Ectodermal cell (in vitro differentiated cells): ENCODE results near the gene TMC5. TPM values are rescaled to one million over a fixed set of nuclear protein-coding genes. Genes with fewer than 3 reads are reported as not detected.
"Not testable (repeated sequence)": the region's sequence is repeated elsewhere in the genome, so short reads cannot be mapped to it uniquely, and the experiment has no call there.

Experiments used
- H3K27ac ChIP-seq: 2 replicates; pipeline ENCODE4 v1.7.0; 2013; ENCODE audit warnings: mild to moderate bottlenecking, low read depth, low read length; ENCODE audit not compliant: insufficient read depth, poor library complexity, severe bottlenecking
- H3K27me3 ChIP-seq: 2 replicates; pipeline ENCODE4 v1.7.0; 2013; ENCODE audit warnings: mild to moderate bottlenecking, low read length; ENCODE audit not compliant: insufficient read depth, control insufficient read depth, poor library complexity, severe bottlenecking
- H3K36me3 ChIP-seq: one replicate; pipeline ENCODE4 v1.7.0; 2013; ENCODE audit warnings: low read length; ENCODE audit not compliant: control insufficient read depth, insufficient read depth
- H3K4me1 ChIP-seq: one replicate; pipeline ENCODE4 v1.7.0; 2013; ENCODE audit warnings: low read length; ENCODE audit not compliant: control insufficient read depth, insufficient read depth
- H3K4me3 ChIP-seq: 2 replicates; pipeline ENCODE4 v1.7.0; 2013; ENCODE audit warnings: low read depth, low read length, control low read depth; ENCODE audit not compliant: insufficient read depth
- H3K9me3 ChIP-seq: 2 replicates; pipeline ENCODE4 v1.7.0; 2013; ENCODE audit warnings: mild to moderate bottlenecking, low read length, moderate library complexity; ENCODE audit not compliant: control insufficient read depth
- WGBS, 2 experiments: methylation state at CpG; one replicate each; pipeline ENCODE4 v1.1.7; 2013; ENCODE audit warnings: missing lambda C conversion rate in 2 of 2; 5-methylcytosine and 5-hydroxymethylcytosine counted together
- polyA plus RNA-seq, 4 experiments: library from polyadenylated mRNA; stranded (reverse); fragments of 50-300 nt; gene quantifications; one replicate each; pipeline ENCODE4 v1.2.3, GENCODE V29; 2013

The TMC5 gene, protein sequence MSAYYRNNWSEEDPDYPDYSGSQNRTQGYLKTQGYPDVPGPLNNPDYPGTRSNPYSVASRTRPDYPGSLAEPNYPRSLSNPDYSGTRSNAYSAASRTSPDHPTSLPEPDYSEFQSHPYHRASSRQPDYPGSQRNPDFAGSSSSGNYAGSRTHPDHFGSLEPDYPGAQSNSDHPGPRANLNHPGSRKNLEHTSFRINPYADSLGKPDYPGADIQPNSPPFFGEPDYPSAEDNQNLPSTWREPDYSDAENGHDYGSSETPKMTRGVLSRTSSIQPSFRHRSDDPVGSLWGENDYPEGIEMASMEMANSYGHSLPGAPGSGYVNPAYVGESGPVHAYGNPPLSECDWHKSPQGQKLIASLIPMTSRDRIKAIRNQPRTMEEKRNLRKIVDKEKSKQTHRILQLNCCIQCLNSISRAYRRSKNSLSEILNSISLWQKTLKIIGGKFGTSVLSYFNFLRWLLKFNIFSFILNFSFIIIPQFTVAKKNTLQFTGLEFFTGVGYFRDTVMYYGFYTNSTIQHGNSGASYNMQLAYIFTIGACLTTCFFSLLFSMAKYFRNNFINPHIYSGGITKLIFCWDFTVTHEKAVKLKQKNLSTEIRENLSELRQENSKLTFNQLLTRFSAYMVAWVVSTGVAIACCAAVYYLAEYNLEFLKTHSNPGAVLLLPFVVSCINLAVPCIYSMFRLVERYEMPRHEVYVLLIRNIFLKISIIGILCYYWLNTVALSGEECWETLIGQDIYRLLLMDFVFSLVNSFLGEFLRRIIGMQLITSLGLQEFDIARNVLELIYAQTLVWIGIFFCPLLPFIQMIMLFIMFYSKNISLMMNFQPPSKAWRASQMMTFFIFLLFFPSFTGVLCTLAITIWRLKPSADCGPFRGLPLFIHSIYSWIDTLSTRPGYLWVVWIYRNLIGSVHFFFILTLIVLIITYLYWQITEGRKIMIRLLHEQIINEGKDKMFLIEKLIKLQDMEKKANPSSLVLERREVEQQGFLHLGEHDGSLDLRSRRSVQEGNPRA
- 5.4 TPM for polyA plus RNA-seq (2013, experiment 1 of 4)
- polyA plus RNA-seq (2013, experiment 2 of 4) = 2.9 TPM
- 1.8 TPM for polyA plus RNA-seq (2013, experiment 3 of 4)
- polyA plus RNA-seq (2013, experiment 4 of 4) = 2.1 TPM

DNA sequence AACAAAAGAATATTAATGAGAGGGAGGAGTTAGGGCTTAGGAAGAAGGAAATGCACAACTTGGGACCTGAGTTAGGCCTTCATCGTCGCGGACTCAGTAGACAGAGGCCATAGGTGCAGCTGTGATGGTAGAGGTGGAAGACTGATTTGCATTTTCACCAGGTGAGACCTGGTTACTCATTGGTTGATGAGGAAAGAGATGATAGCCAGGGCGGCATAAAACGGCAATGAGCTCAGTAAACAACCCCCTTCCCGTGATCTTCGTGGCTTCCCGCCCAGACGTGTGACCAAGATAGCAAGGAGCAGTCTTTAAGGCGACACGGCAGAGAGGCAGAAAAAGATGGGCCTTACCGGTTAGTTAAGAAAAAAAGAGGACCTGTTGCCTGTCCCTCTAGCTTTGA lies at the start of gene TMC5:
TMC5 (plus strand) TSS at position 244 of the 400 bp plus-strand sequence. CDS start 22,156 bp downstream, outside the sequence.
- Histone ChIP-seq H3K9me3 (no peaks in the 10 kb centered on the region), H3K36me3 (no peaks in the 10 kb centered on the region), H3K27ac (no peak within 1 kb of the TSS), H3K27me3 (no peaks in the 10 kb centered on the region), H3K4me1 (no peaks in the 10 kb centered on the region), H3K4me3 (no peak within 1 kb of the TSS)
- 92 to 93% methylated on average over 12 of the region's 12 CpGs for WGBS, 2 experiments

- H3K4me1 ChIP-seq, H3K36me3 ChIP-seq: not testable (repeated sequence)
- 90 to 92% methylated on average over 7 of the region's 7 CpGs for whole genome bisulfite sequencing, 2 experiments
Measured at GRCh38 chr16:19372541-19372940, 45.1 kb upstream of the TMC5 start.

GRCh38 chr16:19374402-19374801 lies 43.3 kb upstream of the TMC5 start:
- H3K4me3 ChIP-seq = no peak overlapping the region
- no peaks in the 10 kb centered on the region for H3K9me3 ChIP-seq
- H3K36me3 ChIP-seq = no peaks in the 10 kb centered on the region
- WGBS, 2 experiments = 93 to 98% methylated on average over 2 to 3 of the region's 3 CpGs
- no peaks in the 10 kb centered on the region for H3K27me3 ChIP-seq
- no peaks in the 10 kb centered on the region for H3K4me1 ChIP-seq
- no peak overlapping the region for H3K27ac ChIP-seq

More at GRCh38 chr16:19372541-19372940, 45.1 kb upstream of the TMC5 start:
- not testable (repeated sequence) for H3K9me3 ChIP-seq, H3K27ac ChIP-seq, H3K27me3 ChIP-seq, H3K4me3 ChIP-seq

GRCh38 chr16:19375561-19376158 lies 42.0 kb upstream of the TMC5 start:
- Histone ChIP-seq H3K27me3 (no peaks in the 10 kb centered on the region), H3K4me3 (no peak overlapping the region)
- WGBS, 2 experiments = 42 to 100% methylated on average over 1 to 4 of the region's 4 CpGs

DNA sequence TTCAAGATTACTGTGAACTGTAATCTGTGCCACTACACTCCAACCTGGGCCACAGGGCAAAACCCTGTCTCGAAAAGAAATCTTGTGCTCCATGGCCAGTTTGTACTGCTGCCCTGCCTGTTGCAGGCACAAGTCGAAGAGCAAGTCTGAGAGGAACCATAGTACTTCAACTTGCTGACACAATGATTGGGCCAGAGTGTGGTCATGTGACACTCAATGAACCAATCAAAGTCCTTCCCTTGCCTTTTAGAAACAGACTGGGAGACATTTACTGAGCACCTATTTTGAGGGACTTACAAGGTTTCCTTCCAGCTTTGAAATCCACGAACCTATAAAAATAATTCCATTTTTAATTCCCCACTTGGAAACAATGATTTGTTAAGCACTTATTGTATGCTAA lies 39.8 kb upstream of the TMC5 start:
- no peak overlapping the region for H3K4me3 ChIP-seq
- WGBS, 2 experiments = 62 to 64% methylated on average over 3 of the region's 3 CpGs
- H3K27ac ChIP-seq = no peak overlapping the region
- H3K4me1 ChIP-seq = no peaks in the 10 kb centered on the region
- no peaks in the 10 kb centered on the region for H3K27me3 ChIP-seq
- no peaks in the 10 kb centered on the region for H3K9me3 ChIP-seq
- no peaks in the 10 kb centered on the region for H3K36me3 ChIP-seq

More at GRCh38 chr16:19375561-19376158, 42.0 kb upstream of the TMC5 start:
- H3K9me3 ChIP-seq = no peaks in the 10 kb centered on the region
- no peaks in the 10 kb centered on the region for H3K4me1 ChIP-seq
- no peak overlapping the region for H3K27ac ChIP-seq
- H3K36me3 ChIP-seq = no peaks in the 10 kb centered on the region

DNA sequence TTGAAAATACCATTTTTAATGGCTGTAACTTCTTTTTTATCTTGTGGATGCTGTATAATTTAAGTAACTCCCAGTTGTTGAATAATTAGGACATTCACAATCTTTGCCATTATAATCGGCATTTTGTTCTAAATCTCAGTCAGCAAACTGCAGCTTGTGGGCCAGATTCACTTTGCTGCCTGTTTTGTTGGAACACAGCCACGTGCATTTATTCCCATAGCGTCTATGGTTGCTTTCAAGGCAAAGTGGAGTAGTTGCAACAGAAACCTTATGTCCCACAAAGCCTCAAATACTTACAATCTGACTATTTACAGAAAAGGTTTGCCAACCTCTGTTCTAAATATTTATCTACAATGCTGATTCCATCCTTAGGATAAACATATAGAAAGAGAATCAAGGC lies 39.2 kb upstream of the TMC5 start:
- no peaks in the 10 kb centered on the region for H3K9me3 ChIP-seq
- H3K4me1 ChIP-seq = no peaks in the 10 kb centered on the region
- no peaks in the 10 kb centered on the region for H3K36me3 ChIP-seq
- no peak overlapping the region for H3K4me3 ChIP-seq
- H3K27me3 ChIP-seq = no peaks in the 10 kb centered on the region
- WGBS, 2 experiments = 60 to 61% methylated on average over 3 of the region's 3 CpGs
- no peak overlapping the region for H3K27ac ChIP-seq

DNA sequence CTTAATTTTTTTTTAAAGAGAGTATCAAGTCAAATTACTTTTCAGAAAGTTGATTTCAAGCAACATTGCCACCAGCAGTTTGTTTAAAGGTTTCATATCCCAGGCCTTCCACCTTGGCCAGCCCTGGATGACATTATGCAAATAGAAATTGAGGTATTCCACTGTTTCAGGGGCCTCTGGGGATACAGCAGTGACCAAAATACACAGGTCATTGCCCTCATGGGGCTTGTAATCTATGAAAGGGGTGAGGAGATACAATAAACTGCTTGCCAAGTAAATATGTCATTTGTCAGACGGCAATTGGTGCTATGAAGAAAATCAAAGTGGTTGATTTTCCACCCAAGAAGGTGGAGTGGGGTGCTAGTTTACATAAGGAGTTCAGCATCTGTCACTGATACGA lies 37.8 kb upstream of the TMC5 start:
- Histone ChIP-seq H3K27me3 (no peaks in the 10 kb centered on the region), H3K4me3 (no peak overlapping the region), H3K9me3 (no peaks in the 10 kb centered on the region), H3K36me3 (no peaks in the 10 kb centered on the region), H3K4me1 (no peaks in the 10 kb centered on the region), H3K27ac (no peak overlapping the region)
- 43 to 49% methylated on average over 2 of the region's 2 CpGs for WGBS, 2 experiments

DNA sequence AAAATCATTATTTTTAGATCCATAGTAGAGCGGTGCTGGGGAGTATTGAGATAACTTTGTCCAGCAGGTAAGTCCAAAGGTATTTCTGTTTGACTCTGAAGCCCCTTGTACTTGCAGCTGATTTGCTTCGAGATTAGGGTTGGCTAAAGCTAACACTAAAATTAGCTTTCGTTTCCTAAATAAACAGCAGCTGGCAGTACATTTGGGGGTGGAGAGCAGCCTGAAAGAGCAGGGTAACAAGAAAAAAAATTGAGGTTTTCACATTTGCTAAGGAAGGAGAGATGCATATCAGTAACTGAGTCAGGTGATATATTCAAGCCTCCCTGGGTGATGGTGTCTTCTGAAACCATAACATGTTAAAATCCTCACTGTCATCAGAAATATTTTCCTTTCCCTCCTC lies 37.4 kb upstream of the TMC5 start:
- no peak overlapping the region for H3K27ac ChIP-seq
- H3K27me3 ChIP-seq = no peaks in the 10 kb centered on the region
- 91 to 92% methylated on average over 3 of the region's 3 CpGs for WGBS, 2 experiments
- no peak overlapping the region for H3K4me3 ChIP-seq
- no peaks in the 10 kb centered on the region for H3K36me3 ChIP-seq
- no peaks in the 10 kb centered on the region for H3K9me3 ChIP-seq
- H3K4me1 ChIP-seq = no peaks in the 10 kb centered on the region

DNA sequence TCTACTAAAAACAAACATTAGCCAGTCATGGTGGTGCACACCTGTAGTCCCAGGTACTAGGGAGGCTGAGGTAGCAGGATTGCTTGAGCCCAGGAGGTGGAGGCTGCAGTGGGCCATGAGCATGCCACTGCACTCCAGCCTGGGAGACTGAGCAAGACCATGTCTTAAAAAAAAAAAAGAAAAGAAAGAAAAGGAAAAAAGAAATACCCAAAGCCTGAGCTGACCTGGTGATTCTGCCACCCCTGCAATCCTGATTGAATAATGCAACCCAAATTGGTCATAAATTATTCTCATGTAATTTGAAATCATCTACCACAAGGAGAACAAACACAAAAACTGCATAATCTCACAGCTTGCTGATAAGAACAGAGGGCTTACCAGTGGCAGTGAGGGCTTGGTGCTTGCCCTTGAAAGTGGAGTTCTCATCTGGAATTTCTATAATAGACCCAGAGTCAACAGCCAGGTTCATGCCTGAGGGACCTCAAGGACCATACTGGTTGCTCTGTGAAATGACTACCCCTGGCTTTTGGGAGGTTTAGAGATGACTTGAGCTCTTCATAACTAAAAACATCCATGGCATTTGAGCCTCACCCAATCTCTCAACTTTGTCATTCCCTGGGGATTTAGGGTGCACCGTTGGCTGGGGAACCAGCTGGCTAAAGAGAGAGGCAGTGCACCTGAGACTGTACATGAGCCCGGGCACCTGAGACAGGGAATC lies 35.4 kb upstream of the TMC5 start:
- Histone ChIP-seq H3K36me3 (no peaks in the 10 kb centered on the region), H3K27me3 (no peaks in the 10 kb centered on the region), H3K4me3 (no peak overlapping the region), H3K27ac (no peak overlapping the region), H3K9me3 (no peaks in the 10 kb centered on the region), H3K4me1 (no peaks in the 10 kb centered on the region)
- 83 to 96% methylated on average over 2 of the region's 2 CpGs for WGBS, 2 experiments
